Measurements from ENCODE around the gene RNASE7.

- TF ChIP-seq YY1 (tag by site-specific recombination; IDR thresholded peaks at IDR 0.05) = no peak
- TF ChIP-seq ELK4 (IDR thresholded peaks at IDR 0.05; ENCODE audit: borderline replicate concordance, low read depth, low read length) = no peak
- TF ChIP-seq ZNF274 (IDR thresholded peaks at IDR 0.05; ENCODE audit: low read length) = no peak
- no peak for TF ChIP-seq ZNF274 (tag by site-specific recombination; IDR thresholded peaks at IDR 0.05; ENCODE audit: borderline replicate concordance)
- no peak for TF ChIP-seq ZNF202 (tag by site-specific recombination; IDR thresholded peaks at IDR 0.05; ENCODE audit: borderline replicate concordance)
- TF ChIP-seq CTCF (tag by site-specific recombination; IDR thresholded peaks at IDR 0.05) = no peak
- no peak for TF ChIP-seq ZNF530 (tag by site-specific recombination; IDR thresholded peaks at IDR 0.05; ENCODE audit: low read depth)
- no peak for TF ChIP-seq ZNF324 (tag by site-specific recombination; IDR thresholded peaks at IDR 0.05)
- TF ChIP-seq ZNF639 (tag by site-specific recombination; IDR thresholded peaks at IDR 0.05) = no peak
- no peak for TF ChIP-seq TSHZ1 (tag by site-specific recombination; IDR thresholded peaks at IDR 0.05; ENCODE audit: borderline replicate concordance)
- no peak for TF ChIP-seq ZNF391 (tag by site-specific recombination; IDR thresholded peaks at IDR 0.05; ENCODE audit: borderline replicate concordance, low read depth)
- no peak for TF ChIP-seq ZNF121 (tag by site-specific recombination; IDR thresholded peaks at IDR 0.05)
- no peak for TF ChIP-seq ZBTB26 (tag by site-specific recombination; optimal IDR thresholded peaks at IDR 0.05)
- no peak for TF ChIP-seq ZNF571 (tag by site-specific recombination; IDR thresholded peaks at IDR 0.05)
- TF ChIP-seq ZNF626 (tag by site-specific recombination; IDR thresholded peaks at IDR 0.05) = no peak
These were observed 32.5 kb downstream of the RNASE7 start for GRCh38 chr14:21074398-21075272.

All from HEK293 (cell line).